WTC11 (cell line): ENCODE data around the gene HPCAL1. TPM values are rescaled to one million over a fixed set of nuclear protein-coding genes. Genes with fewer than 3 reads are reported as not detected.

Experiments
- ATAC-seq: fragments of 200-7000 bp; cut with Tn5 transposase; 2 replicates; pipeline ENCODE4 v1.10.0; 2021; ENCODE audit warnings: mild to moderate bottlenecking, moderate library complexity
- CTCF ChIA-PET: fragments of 300-600 bp; sonication (Branson Sonifier 250); formaldehyde crosslinking; loops from one replicate; lab custom pipeline; 2021; ENCODE audit warnings: antibody characterized with exemption; lab: Charles Lee
- POLR2A ChIA-PET: fragments of 350-600 bp; sonication (Branson Sonifier 250); formaldehyde crosslinking; loops from one replicate; lab custom pipeline; 2021; ENCODE audit warnings: antibody characterized with exemption; lab: Charles Lee
- DNase-seq: peaks from one replicate; pipeline ENCODE4 v3.0.0; 2021; ENCODE audit warnings: low spot score
- H3K27ac Mint-ChIP-seq: 2 replicates; pipeline ENCODE4 v1.8.0; 2021; ENCODE audit warnings: mixed read lengths
- H3K27me3 Mint-ChIP-seq: 2 replicates; pipeline ENCODE4 v1.8.0; 2021; ENCODE audit warnings: low read depth, mild to moderate bottlenecking, moderate library complexity, mixed read lengths
- H3K36me3 Mint-ChIP-seq: 2 replicates; pipeline ENCODE4 v1.8.0; 2021; ENCODE audit warnings: mixed read lengths
- H3K4me1 Mint-ChIP-seq: 2 replicates; pipeline ENCODE4 v1.8.0; 2022; ENCODE audit warnings: mixed read lengths
- H3K4me3 Mint-ChIP-seq: 2 replicates; pipeline ENCODE4 v1.8.0; 2021; ENCODE audit warnings: mild to moderate bottlenecking, moderate library complexity, mixed read lengths
- H3K9me3 Mint-ChIP-seq: 2 replicates; pipeline ENCODE4 v1.8.0; 2021; ENCODE audit warnings: mixed read lengths
- CREB1 ChIP-seq: sonication (generic); formaldehyde crosslinking; IDR thresholded peaks from 2 replicates; pipeline ENCODE4 v1.8.0; 2023; ENCODE audit warnings: mild to moderate bottlenecking, missing genetic modification reagents
- GABPB1 ChIP-seq: sonication (generic); formaldehyde crosslinking; IDR thresholded peaks from 2 replicates; pipeline ENCODE4 v1.8.1; 2023; ENCODE audit warnings: mild to moderate bottlenecking, missing genetic modification reagents
- GTF2I ChIP-seq: fragments of 250-450 bp; sonication (Bioruptor Pico); conservative IDR thresholded peaks from 2 replicates; pipeline ENCODE4 v1.4.0; 2021; ENCODE audit warnings: mild to moderate bottlenecking
- NFE2L1 ChIP-seq: sonication (generic); formaldehyde crosslinking; IDR thresholded peaks from 2 replicates; pipeline ENCODE4 v1.8.1; 2023; ENCODE audit warnings: missing genetic modification reagents
- NR2C2 ChIP-seq: sonication (generic); formaldehyde crosslinking; IDR thresholded peaks from 2 replicates; pipeline ENCODE4 v1.8.0; 2022; ENCODE audit warnings: mild to moderate bottlenecking, missing genetic modification reagents
- SMAD3 ChIP-seq: sonication (generic); formaldehyde crosslinking; IDR thresholded peaks from 2 replicates; pipeline ENCODE4 v1.8.0; 2022; ENCODE audit warnings: missing genetic modification reagents, mild to moderate bottlenecking, borderline replicate concordance
- SOX15 ChIP-seq: fragments of 250-450 bp; sonication (Bioruptor Pico); IDR thresholded peaks from 2 replicates; pipeline ENCODE4 v1.9.0; 2021; ENCODE audit warnings: mild to moderate bottlenecking
- SP1 ChIP-seq: sonication (generic); formaldehyde crosslinking; conservative IDR thresholded peaks from 2 replicates; pipeline ENCODE4 v1.8.1; 2022; ENCODE audit warnings: missing genetic modification reagents
- ZNF423 ChIP-seq: fragments of 250-450 bp; sonication (Bioruptor Pico); IDR thresholded peaks from 2 replicates; pipeline ENCODE4 v2.1.2; 2022; ENCODE audit warnings: mild to moderate bottlenecking, moderate library complexity
- total RNA-seq: library from RNA; stranded (reverse); gene quantifications from 3 replicates; pipeline ENCODE4 v1.2.3, GENCODE V29; 2021
- TF ChIP-seq, protein P1 (sequence below): sonication (generic); formaldehyde crosslinking; IDR thresholded peaks from 2 replicates; pipeline ENCODE4 v1.8.0; 2022; ENCODE audit warnings: mild to moderate bottlenecking, missing genetic modification reagents
- TF ChIP-seq, protein P2 (sequence below): fragments of 200-600 bp; IDR thresholded peaks from 2 replicates; pipeline ENCODE4 v1.8.0; 2022; ENCODE audit warnings: antibody characterized with exemption

The HPCAL1 gene
- total RNA-seq, 1 experiment from 2014 or later = 11.8 TPM

- DNase-seq (no peak), ATAC-seq (no peak)
- Mint-ChIP-seq H3K4me3 (no peak overlapping the region; the same call in 1 of the 2 replicates), H3K36me3 (no peaks in the 10 kb centered on the region), H3K4me1 (no peaks in the 10 kb centered on the region), H3K9me3 (no peaks in the 10 kb centered on the region), H3K27me3 (no peaks in the 10 kb centered on the region; the same call in 1 of the 2 replicates), H3K27ac (no peak overlapping the region; the same call in 1 of the 2 replicates)
- TF ChIP-seq NFE2L1 (CRISPR knock-in tag) (0 out of 2 replicates have a peak, but pooled peaks have one; percentile 31), SOX15 (CRISPR knock-in tag) (no peak)
- CTCF ChIA-PET = interaction anchor here (0.5 to 5.5 kb wide), 14 partner anchors 23 to 375 kb away, joined by 3 to 104 read pairs (median 5); partner anchors contain the start of gene HPCAL1
- POLR2A ChIA-PET = no interaction called here
These were observed 130.7 kb downstream of the HPCAL1 start for GRCh38 chr2:10433264-10433946.

DNA sequence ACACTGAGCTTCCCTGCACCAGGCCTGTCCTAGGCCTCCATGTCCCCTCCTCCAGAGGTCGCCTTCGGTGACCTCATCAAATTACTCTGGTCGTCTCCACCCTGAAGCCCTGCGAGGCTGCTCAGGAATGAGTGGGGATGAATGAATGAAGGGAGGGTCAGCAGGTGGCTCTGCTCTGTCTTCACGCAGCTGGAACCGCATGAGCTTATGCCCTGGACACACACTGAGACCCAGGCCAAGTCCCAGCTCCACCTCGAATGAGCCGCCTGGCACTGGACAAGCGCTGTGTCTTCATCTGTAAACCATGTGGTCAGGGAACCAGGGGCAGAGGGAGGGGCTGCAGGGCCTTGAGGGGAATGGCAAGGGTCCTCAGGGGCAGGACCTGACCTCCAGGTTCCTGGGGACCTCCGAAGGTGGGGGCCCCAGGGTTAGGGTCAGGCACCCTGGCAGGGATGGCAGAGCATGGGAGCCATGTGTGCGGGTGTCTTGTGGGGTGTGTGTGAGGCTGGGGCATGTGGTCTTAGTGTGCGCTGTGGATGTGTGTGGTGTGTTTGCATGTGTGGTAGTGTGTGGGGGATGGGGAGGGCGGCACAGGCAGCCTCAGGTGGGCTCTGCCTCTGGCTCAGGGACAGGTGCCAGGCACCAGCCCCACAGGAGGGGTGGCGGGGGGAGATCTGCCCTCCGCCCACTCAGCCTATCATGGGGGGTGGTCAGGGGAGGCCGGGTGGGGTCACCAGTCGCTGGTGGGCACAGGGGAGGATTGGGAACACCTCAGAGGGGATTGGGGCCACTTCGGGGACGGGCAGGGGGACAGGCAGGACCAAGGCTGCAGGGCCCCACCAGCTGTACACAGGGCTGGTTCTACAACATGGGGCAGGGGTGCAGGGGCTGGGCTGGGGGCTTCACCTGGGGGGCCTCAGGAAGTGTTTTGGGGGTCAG lies 131.5 kb downstream of the HPCAL1 start:
- ChIA-PET CTCF (interaction anchor here (0.5 to 5.5 kb wide), 82 partner anchors 9 to 664 kb away, joined by 3 to 104 read pairs (median 6); partner anchors contain the start of genes HPCAL1 and ODC1), POLR2A (interaction anchor here (1.1 kb wide), 1 partner anchor 14 kb away, joined by 6 read pairs; the partner anchor contains the start of gene ODC1)
- Mint-ChIP-seq H3K36me3 (no peaks in the 10 kb centered on the region), H3K4me3 (no peak overlapping the region), H3K4me1 (no peaks in the 10 kb centered on the region), H3K27ac (no peak overlapping the region), H3K9me3 (no peaks in the 10 kb centered on the region), H3K27me3 (no peaks in the 10 kb centered on the region; the same call in 1 of the 2 replicates)
- ATAC-seq (no peak), DNase-seq (no peak)
- TF ChIP-seq NR2C2 (CRISPR knock-in tag) = 0 out of 2 replicates have a peak, but pooled peaks have one; percentile 38
- TF ChIP-seq, protein P1, sequence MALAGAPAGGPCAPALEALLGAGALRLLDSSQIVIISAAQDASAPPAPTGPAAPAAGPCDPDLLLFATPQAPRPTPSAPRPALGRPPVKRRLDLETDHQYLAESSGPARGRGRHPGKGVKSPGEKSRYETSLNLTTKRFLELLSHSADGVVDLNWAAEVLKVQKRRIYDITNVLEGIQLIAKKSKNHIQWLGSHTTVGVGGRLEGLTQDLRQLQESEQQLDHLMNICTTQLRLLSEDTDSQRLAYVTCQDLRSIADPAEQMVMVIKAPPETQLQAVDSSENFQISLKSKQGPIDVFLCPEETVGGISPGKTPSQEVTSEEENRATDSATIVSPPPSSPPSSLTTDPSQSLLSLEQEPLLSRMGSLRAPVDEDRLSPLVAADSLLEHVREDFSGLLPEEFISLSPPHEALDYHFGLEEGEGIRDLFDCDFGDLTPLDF (CRISPR knock-in tag) = no peak

DNA sequence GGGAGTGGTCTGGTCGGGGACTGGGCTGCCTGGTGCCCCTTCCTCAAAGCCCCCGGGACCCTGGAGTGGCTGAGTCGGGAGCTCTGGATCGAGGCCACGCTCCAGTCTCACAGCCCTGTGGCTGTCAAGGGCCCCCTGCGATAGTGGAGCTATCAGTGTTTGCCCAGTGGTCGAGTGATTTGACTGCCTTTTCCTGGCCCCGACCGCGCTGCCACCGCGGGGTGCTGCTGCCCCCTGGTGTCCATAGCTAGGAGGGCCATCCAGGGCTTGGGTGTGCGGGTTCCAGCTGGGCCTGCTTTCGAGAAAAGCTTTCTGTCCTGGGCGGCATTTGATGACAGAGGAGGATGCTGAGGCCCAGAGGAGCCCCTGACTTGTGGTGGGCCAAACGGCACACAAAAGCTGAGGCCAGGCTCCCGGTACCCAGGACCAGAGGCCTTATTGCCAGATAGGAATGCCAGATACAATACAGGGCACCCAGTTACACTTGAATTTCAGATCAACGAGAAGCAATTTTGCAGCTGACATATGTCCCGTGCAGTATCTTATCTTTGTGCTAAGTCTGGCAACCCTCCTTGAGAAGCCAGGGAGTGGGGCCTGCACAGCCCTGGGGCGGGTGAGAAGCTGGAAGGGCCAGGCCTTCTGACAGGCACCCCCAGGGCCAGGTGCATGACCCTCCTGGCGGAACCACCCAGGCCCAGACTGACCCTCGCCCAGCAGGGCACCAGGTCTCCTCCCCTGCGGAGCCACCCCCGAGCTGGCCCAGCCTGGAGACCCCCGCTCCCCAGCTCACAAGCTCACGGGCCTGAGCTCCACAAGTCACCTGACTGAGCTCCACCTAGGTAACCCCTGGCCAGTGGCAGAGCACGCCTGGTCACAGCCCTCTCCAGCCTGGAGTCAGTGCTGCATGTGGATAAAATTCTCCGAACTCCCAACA lies 132.4 kb downstream of the HPCAL1 start:
- H3K4me1 Mint-ChIP-seq = no peaks in the 10 kb centered on the region
- TF ChIP-seq GTF2I (CRISPR knock-in tag) (no peak), ZNF423 (CRISPR knock-in tag) (peak; percentile 14; the same call in 1 of the 2 replicates), GABPB1 (peak; percentile 56; the same call in 1 of the 2 replicates), CREB1 (CRISPR knock-in tag) (no peak), SP1 (CRISPR knock-in tag) (0 out of 2 replicates have a peak, but pooled peaks have one; percentile 28), SMAD3 (CRISPR knock-in tag) (no peak)
- TF ChIP-seq, protein P2, sequence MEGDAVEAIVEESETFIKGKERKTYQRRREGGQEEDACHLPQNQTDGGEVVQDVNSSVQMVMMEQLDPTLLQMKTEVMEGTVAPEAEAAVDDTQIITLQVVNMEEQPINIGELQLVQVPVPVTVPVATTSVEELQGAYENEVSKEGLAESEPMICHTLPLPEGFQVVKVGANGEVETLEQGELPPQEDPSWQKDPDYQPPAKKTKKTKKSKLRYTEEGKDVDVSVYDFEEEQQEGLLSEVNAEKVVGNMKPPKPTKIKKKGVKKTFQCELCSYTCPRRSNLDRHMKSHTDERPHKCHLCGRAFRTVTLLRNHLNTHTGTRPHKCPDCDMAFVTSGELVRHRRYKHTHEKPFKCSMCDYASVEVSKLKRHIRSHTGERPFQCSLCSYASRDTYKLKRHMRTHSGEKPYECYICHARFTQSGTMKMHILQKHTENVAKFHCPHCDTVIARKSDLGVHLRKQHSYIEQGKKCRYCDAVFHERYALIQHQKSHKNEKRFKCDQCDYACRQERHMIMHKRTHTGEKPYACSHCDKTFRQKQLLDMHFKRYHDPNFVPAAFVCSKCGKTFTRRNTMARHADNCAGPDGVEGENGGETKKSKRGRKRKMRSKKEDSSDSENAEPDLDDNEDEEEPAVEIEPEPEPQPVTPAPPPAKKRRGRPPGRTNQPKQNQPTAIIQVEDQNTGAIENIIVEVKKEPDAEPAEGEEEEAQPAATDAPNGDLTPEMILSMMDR = peak; percentile 87
- peak; percentile 84 for DNase-seq
- POLR2A ChIA-PET = interaction anchor here (0.7 to 1.1 kb wide), 2 partner anchors 13 to 311 kb away, joined by 3 to 6 read pairs; partner anchors contain the start of gene ODC1
- no peak overlapping the region for H3K4me3 Mint-ChIP-seq
- no peaks in the 10 kb centered on the region; the same call in 1 of the 2 replicates for H3K27me3 Mint-ChIP-seq
- H3K27ac Mint-ChIP-seq = no peak overlapping the region
- peak; percentile 81 for ATAC-seq
- H3K9me3 Mint-ChIP-seq = no peaks in the 10 kb centered on the region
- CTCF ChIA-PET = interaction anchor here (0.5 to 5.5 kb wide), 89 partner anchors 8 to 682 kb away, joined by 3 to 104 read pairs (median 6); partner anchors contain the start of genes HPCAL1 and ODC1
- no peaks in the 10 kb centered on the region; the same call in 1 of the 2 replicates for H3K36me3 Mint-ChIP-seq
